CD8-positive, alpha-beta memory T cell (primary cell): ENCODE measurements around the gene GATC. TPM values are rescaled to one million over a fixed set of nuclear protein-coding genes. Genes with fewer than 3 reads are reported as not detected.

Experiments
- CTCF ChIA-PET: fragments of 350-600 bp; sonication (Branson Sonifier 250); formaldehyde crosslinking; loops from one replicate; lab custom pipeline; 2021; ENCODE audit warnings: antibody characterized with exemption; lab: Charles Lee
- POLR2A ChIA-PET: fragments of 350-600 bp; sonication (Branson Sonifier 250); formaldehyde crosslinking; loops from one replicate; lab custom pipeline; 2021; ENCODE audit warnings: antibody characterized with exemption; lab: Charles Lee
- DNase-seq, 5 donors: peaks; one replicate each; pipeline versions ENCODE4 v3.0.0 to v3.0.0-alpha.2; 2020 to 2022; ENCODE audit warnings: mixed read lengths in 1 of 5
- H3K27ac ChIP-seq: one replicate; pipeline ENCODE4 v1.7.0; 2013; ENCODE audit warnings: low read depth, mild to moderate bottlenecking, low read length, moderate library complexity
- H3K27me3 ChIP-seq: 2 replicates; pipeline ENCODE4 v1.7.0; 2013; ENCODE audit warnings: low read length, mild to moderate bottlenecking; ENCODE audit not compliant: insufficient read depth, poor library complexity, severe bottlenecking
- H3K36me3 ChIP-seq: 2 replicates; pipeline ENCODE4 v1.7.0; 2013; ENCODE audit warnings: mild to moderate bottlenecking, low read length, moderate library complexity; ENCODE audit not compliant: insufficient read depth
- H3K4me1 ChIP-seq: 2 replicates; pipeline ENCODE4 v1.7.0; 2013; ENCODE audit warnings: mild to moderate bottlenecking, low read length, moderate library complexity; ENCODE audit not compliant: insufficient read depth
- H3K4me3 ChIP-seq: 2 replicates; pipeline ENCODE4 v1.7.0; 2013; ENCODE audit warnings: mild to moderate bottlenecking, low read length
- H3K9me3 ChIP-seq: 2 replicates; pipeline ENCODE4 v1.7.0; 2013; ENCODE audit warnings: mild to moderate bottlenecking, low read length
- H3K27ac Mint-ChIP-seq, 8 donors: one replicate each; pipeline ENCODE4 v1.8.0; 2020 to 2021; ENCODE audit warnings: mixed read lengths in 8 of 8, mild to moderate bottlenecking in 6 of 8, inconsistent platforms in 3 of 8, moderate library complexity in 3 of 8
- H3K27me3 Mint-ChIP-seq, 2 donors: one replicate each; pipeline ENCODE4 v1.8.0; 2020 to 2021; ENCODE audit warnings: mixed read lengths in 2 of 2, mild to moderate bottlenecking in 1 of 2, moderate library complexity in 1 of 2
- H3K36me3 Mint-ChIP-seq, 3 donors: one replicate each; pipeline ENCODE4 v1.8.0; 2020 to 2021; ENCODE audit warnings: mixed read lengths in 3 of 3, inconsistent platforms in 1 of 3, mild to moderate bottlenecking in 1 of 3
- H3K4me1 Mint-ChIP-seq, 3 donors: one replicate each; pipeline ENCODE4 v1.8.0; 2020 to 2021; ENCODE audit warnings: mixed read lengths in 3 of 3, inconsistent platforms in 1 of 3, mild to moderate bottlenecking in 1 of 3
- H3K4me3 Mint-ChIP-seq, 7 donors: one replicate each; pipeline ENCODE4 v1.8.0; 2020 to 2021; ENCODE audit warnings: mixed read lengths in 7 of 7, mild to moderate bottlenecking in 6 of 7, moderate library complexity in 4 of 7, inconsistent platforms in 2 of 7
- H3K9me3 Mint-ChIP-seq, 5 donors: one replicate each; pipeline ENCODE4 v1.8.0; 2020 to 2022; ENCODE audit warnings: mixed read lengths in 5 of 5, mild to moderate bottlenecking in 3 of 5, moderate library complexity in 2 of 5, inconsistent platforms in 1 of 5
- polyA plus RNA-seq: library from polyadenylated mRNA; unstranded; fragments of 300-500 nt; fragmentation: Illumina TruSeq; gene quantifications from one replicate; pipeline ENCODE4 v1.2.3, GENCODE V29; 2021
- total RNA-seq, 2 experiments: library from RNA; stranded (reverse); gene quantifications; one replicate each; pipeline ENCODE4 v1.2.3, GENCODE V29; 2021

GATC gene
- total and polyA plus RNA-seq, 3 experiments from 2014 or later = 28.6 to 30.6 (median 29.8) TPM

DNA sequence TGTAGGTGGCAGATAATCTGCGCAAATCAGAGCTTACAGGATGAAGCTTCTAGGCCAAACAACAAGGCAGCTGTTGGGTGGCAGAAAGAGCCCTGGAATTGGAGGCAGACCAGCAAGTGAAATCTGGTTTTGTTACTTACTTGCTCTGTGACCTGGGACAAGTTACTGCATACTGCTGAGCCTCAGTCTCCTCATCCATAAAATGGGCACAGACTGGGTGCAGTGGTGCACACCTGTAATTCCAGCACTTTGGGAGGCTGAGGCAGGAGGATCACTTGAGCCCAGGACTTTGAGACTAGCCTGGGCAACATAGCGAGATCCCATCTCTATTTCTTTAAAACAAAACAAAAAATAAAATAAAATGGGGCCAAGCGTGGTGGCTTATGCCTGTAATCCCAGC is 39.7 kb upstream of the GATC start:
- POLR2A ChIA-PET = no interaction called here
- Mint-ChIP-seq H3K27me3 (peaks cover 1 to 16% of the 10 kb centered on the region in 2 donors), H3K4me1 (peaks cover 0 to 2% (median 0%) of the 10 kb centered on the region in 3 donors), H3K27ac (no peak overlapping the region), H3K4me3 (no peak overlapping the region), H3K36me3 (no peaks in the 10 kb centered on the region), H3K9me3 (no peaks in the 10 kb centered on the region)
- no peaks in the 10 kb centered on the region for H3K27me3 ChIP-seq
- H3K4me3 ChIP-seq = no peak overlapping the region
- H3K4me1 ChIP-seq = no peaks in the 10 kb centered on the region
- H3K36me3 ChIP-seq = no peaks in the 10 kb centered on the region
- H3K9me3 ChIP-seq = no peaks in the 10 kb centered on the region
- no peak overlapping the region for H3K27ac ChIP-seq
- CTCF ChIA-PET = no interaction called here
- DNase-seq = no peak

GRCh38 chr12:120408771-120409170 is 37.5 kb upstream of the GATC start:
- ChIA-PET CTCF (interaction anchor here (1.1 kb wide), 1 partner anchor 42 kb away, joined by 4 read pairs; no protein-coding TSS in a partner anchor), POLR2A (no interaction called here)
- no peak for DNase-seq
- Histone ChIP-seq H3K4me1 (no peaks in the 10 kb centered on the region), H3K36me3 (no peaks in the 10 kb centered on the region), H3K9me3 (no peaks in the 10 kb centered on the region), H3K4me3 (no peak overlapping the region), H3K27ac (no peak overlapping the region), H3K27me3 (no peaks in the 10 kb centered on the region)
- Mint-ChIP-seq H3K27ac (no peak overlapping the region), H3K4me3 (no peak overlapping the region), H3K36me3 (no peaks in the 10 kb centered on the region), H3K9me3 (no peaks in the 10 kb centered on the region), H3K4me1 (peaks cover 0 to 2% (median 0%) of the 10 kb centered on the region in 3 donors), H3K27me3 (peaks cover 3 to 9% of the 10 kb centered on the region in 2 donors)

GRCh38 chr12:120412421-120412820 is 33.8 kb upstream of the GATC start:
- Histone ChIP-seq H3K9me3 (no peaks in the 10 kb centered on the region), H3K27me3 (no peaks in the 10 kb centered on the region), H3K4me1 (no peaks in the 10 kb centered on the region), H3K4me3 (no peak overlapping the region), H3K36me3 (no peaks in the 10 kb centered on the region), H3K27ac (no peak overlapping the region)
- Mint-ChIP-seq H3K4me1 (no peaks in the 10 kb centered on the region), H3K27me3 (peaks cover 7 to 15% of the 10 kb centered on the region in 2 donors), H3K4me3 (no peak overlapping the region), H3K9me3 (no peaks in the 10 kb centered on the region), H3K27ac (no peak overlapping the region), H3K36me3 (peaks cover 0 to 1% (median 0%) of the 10 kb centered on the region in 3 donors)
- CTCF ChIA-PET = no interaction called here
- DNase-seq = no peak
- POLR2A ChIA-PET = no interaction called here

DNA sequence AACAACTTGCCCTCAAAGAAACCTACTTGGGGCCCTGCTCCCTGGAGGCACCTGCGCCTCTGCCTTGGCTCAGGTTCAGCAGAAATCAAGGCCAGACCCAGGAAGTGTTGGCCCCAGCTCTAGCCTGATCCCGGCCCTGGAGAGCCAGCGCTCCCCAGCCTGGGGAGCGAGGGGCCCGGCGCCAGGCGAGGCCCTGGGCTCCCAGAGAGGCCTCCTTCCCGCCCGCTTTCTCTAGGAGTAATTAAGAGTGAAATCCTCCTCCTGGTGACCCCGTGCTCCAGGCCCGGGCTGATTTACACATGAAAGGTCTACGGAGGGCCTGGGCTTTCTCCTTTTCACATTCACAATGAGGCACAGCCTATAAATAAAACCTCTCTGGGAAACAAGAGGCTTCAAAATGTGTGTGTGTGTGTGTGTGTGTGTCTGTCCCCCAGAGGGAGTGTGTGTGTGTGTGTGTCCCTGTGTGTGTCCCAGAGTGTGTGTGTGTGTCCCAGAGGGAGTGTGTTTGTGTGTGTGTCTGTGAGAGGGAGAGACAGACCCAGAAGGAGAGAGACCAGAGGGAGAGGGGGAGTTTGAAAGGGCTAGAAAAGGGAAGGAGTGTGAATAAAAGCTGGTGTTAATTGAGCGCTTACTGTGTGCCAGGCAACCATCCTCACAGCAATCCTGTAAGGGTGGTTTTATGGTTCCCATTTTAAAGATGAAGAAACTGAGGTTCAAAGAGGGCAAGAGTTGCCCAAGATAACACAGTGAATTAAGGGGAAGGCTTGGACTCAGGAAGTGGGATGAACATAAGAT is 32.1 kb upstream of the GATC start:
- Mint-ChIP-seq H3K4me3 (no peak overlapping the region), H3K36me3 (peaks cover 0 to 3% (median 0%) of the 10 kb centered on the region in 3 donors), H3K27ac (no peak overlapping the region), H3K9me3 (no peaks in the 10 kb centered on the region), H3K4me1 (no peaks in the 10 kb centered on the region), H3K27me3 (peaks cover 7 to 16% of the 10 kb centered on the region in 2 donors)
- no peak overlapping the region for H3K27ac ChIP-seq
- no peak overlapping the region for H3K4me3 ChIP-seq
- no peaks in the 10 kb centered on the region for H3K9me3 ChIP-seq
- H3K4me1 ChIP-seq = no peaks in the 10 kb centered on the region
- ChIA-PET POLR2A (interaction anchor here (0.6 kb wide), 1 partner anchor 213 kb away, joined by 5 read pairs; no protein-coding TSS in a partner anchor), CTCF (no interaction called here)
- H3K27me3 ChIP-seq = no peaks in the 10 kb centered on the region
- no peak for DNase-seq
- H3K36me3 ChIP-seq = no peaks in the 10 kb centered on the region

- Mint-ChIP-seq H3K36me3 (peaks cover 0 to 3% (median 0%) of the 10 kb centered on the region in 3 donors), H3K27ac (peak overlapping the region in 1 of 8 donors; percentile 65), H3K4me3 (no peak overlapping the region), H3K4me1 (no peaks in the 10 kb centered on the region), H3K9me3 (no peaks in the 10 kb centered on the region), H3K27me3 (peaks cover 7 to 16% of the 10 kb centered on the region in 2 donors)
- Histone ChIP-seq H3K27me3 (no peaks in the 10 kb centered on the region), H3K36me3 (no peaks in the 10 kb centered on the region), H3K4me3 (no peak overlapping the region), H3K4me1 (no peaks in the 10 kb centered on the region), H3K27ac (no peak overlapping the region), H3K9me3 (no peaks in the 10 kb centered on the region)
- POLR2A ChIA-PET = no interaction called here
- DNase-seq = no peak
- CTCF ChIA-PET = no interaction called here
Measured at GRCh38 chr12:120416490-120417216, 29.6 kb upstream of the GATC start.

- no peaks in the 10 kb centered on the region for H3K27me3 ChIP-seq
- no peak overlapping the region for H3K4me3 Mint-ChIP-seq
- peaks cover 0 to 3% (median 0%) of the 10 kb centered on the region in 3 donors for H3K36me3 Mint-ChIP-seq
- no peak for DNase-seq
- H3K4me1 ChIP-seq = no peaks in the 10 kb centered on the region
- ChIA-PET CTCF (no interaction called here), POLR2A (no interaction called here)
- no peak overlapping the region for H3K27ac Mint-ChIP-seq
- H3K9me3 ChIP-seq = no peaks in the 10 kb centered on the region
- no peaks in the 10 kb centered on the region for H3K4me1 Mint-ChIP-seq
- no peak overlapping the region for H3K4me3 ChIP-seq
- no peaks in the 10 kb centered on the region for H3K36me3 ChIP-seq
- no peaks in the 10 kb centered on the region for H3K9me3 Mint-ChIP-seq
- H3K27me3 Mint-ChIP-seq = peaks cover 0 to 13% of the 10 kb centered on the region in 2 donors
- no peak overlapping the region for H3K27ac ChIP-seq
Measured at GRCh38 chr12:120417917-120418580, 28.2 kb upstream of the GATC start.

DNA sequence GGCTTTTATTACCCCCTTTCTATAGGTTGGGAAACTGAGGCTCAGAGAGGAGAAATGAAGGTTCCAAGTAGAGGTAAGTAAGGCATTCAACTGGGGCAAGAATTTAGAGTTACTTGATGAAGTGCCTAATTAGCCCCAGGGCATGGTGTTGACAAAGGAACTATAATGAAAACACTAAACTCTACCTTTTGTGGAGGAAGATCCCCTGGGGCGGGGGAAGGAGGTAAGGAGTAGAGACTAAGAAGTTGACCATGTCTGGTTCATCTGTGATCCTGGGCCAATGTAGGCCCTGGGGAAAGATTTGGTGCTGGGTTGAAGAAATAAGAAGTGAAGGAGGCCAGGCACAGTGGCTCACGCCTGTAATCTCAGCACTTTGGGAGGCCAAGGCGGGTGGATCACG is 24.5 kb upstream of the GATC start:
- Histone ChIP-seq H3K4me3 (no peak overlapping the region), H3K27ac (no peak overlapping the region), H3K9me3 (no peaks in the 10 kb centered on the region), H3K27me3 (no peaks in the 10 kb centered on the region), H3K36me3 (no peaks in the 10 kb centered on the region), H3K4me1 (no peaks in the 10 kb centered on the region)
- H3K4me3 Mint-ChIP-seq = no peak overlapping the region
- peaks cover 0 to 1% of the 10 kb centered on the region in 2 donors for H3K27me3 Mint-ChIP-seq
- H3K9me3 Mint-ChIP-seq = no peaks in the 10 kb centered on the region
- H3K27ac Mint-ChIP-seq = no peak overlapping the region
- H3K36me3 Mint-ChIP-seq = peaks cover 0 to 3% (median 0%) of the 10 kb centered on the region in 3 donors
- DNase-seq = no peak
- CTCF ChIA-PET = no interaction called here
- POLR2A ChIA-PET = no interaction called here
- H3K4me1 Mint-ChIP-seq = no peaks in the 10 kb centered on the region
